Activated gamma-delta T cell treated with anti-CD3 and anti-CD28 coated beads, Interleukin-2, amount 50 U/mL, for 16 hours (primary cell): ENCODE measurements around the gene EHD4.
A peak's percentile ranks its signal among the peaks of the same experiment; 100 is the strongest.

Experiments used
- DNase-seq: peaks from one replicate; pipeline ENCODE4 v3.0.0-alpha.2; 2020; ENCODE audit warnings: low read depth

EHD4 gene

DNA sequence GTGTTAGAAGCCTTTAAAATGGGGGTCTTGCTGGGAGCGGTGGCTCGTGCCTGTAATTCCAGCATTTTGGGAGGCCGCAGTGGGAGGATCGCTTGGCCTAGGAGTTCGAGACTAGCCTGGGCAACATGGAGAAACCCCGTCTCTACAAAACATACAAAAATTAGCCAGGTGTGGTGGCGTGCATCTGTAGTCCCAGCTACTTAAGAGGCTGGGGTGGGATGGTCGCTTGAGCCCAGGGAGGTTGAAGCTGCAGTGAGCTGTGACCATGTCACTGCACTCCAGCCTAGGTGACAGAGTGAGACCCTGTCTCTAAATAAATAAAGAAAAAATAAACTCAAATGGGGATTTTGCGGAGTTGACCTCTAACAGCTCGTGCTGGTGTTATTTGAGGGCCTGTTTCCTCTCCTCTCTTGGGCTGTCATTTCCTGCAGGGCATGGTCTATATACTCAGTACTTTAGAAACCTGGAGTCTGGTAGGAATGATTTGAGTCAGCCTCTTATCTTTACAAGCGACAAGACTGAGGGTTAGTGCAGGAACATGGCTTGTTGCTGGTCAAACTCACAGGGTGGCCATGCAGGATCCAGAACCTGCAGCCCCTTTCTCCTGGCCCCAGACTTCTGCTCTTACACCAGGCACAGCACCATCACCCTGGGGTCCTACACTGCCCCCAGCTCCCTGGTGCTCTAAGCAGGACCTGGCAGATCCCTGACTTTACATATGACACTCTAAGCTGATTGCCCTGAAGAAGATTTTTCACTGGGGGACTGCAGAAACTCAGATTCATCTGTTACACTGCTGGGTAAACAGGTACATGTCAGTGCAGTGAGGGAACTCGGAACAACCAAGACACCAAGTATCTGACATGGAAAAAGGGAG is 15.1 kb downstream of the EHD4 start:
- DNase-seq: no peak

DNA sequence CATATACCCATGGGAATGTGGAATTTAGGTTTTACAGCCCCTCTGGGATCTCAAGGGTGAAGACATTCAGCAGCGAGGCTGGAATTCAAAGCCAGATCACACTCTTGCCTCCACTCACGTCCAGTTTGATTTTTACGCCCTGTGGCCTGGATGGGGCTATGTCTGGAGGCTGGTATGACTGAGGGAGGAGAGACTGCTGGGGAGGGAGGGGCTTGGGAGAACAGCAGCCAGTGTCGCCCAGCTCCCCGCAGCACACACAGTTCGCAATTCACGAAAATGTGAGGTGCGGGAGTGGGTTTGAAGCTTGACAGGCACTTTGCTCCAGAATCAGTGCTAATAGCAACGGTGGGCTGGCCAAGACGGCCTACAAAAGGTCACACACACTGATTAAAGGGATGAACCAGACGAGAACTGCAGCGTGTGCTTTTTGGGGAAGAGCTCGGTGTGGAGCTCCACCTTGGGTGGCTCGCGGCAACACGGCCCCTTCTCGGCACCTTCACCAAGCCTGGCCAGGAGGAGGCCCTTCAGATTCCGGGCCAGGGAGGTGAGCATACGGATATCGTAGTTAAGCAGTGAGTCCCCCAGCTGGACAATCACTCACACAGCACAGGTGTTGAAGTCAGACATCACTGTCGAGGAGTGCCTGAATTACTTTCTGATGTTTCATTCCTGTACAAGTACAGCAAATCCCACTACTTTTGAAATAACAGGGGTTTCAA is 16.4 kb downstream of the EHD4 start:
- DNase-seq: no peak

DNA sequence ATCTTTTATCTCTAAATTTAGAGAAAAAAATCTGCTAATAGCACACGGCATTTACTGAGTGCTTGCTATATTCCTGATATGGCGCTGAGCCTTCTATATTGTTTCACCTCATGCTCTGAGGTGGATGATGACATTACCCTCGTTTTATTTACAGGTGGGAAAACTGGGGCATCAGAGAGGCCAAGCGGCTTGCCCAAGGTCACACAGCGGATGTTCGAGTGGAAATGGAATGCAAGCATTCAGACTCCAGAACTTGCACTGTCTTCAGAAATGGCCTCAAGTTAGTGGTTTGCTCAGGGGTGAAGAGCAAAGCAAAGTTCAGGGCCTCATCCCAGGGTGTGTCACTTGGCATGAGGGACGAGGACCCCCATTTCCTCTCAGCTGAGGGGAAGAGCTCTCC is 17.3 kb downstream of the EHD4 start:
- DNase-seq: no peak

DNA sequence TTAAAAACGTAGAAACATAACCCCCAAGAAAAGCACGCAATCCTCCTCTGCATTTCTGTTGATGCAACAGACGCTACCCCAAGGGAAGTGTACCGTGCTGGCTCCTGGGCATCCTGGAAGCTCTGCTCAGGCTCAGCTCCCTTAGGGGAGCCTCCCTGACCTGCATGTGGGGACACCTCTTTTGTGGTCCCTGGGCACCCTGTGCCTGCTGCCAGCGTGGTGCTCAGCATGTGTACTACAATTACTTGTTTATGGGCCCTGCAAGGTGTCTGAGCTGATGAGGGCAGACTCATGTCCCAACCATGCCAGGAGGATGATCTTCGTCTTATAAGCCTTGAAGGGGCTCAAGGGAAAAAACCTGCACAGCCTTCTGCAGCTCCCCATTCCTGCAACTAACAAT is 18.3 kb downstream of the EHD4 start:
- no peak for DNase-seq

DNA sequence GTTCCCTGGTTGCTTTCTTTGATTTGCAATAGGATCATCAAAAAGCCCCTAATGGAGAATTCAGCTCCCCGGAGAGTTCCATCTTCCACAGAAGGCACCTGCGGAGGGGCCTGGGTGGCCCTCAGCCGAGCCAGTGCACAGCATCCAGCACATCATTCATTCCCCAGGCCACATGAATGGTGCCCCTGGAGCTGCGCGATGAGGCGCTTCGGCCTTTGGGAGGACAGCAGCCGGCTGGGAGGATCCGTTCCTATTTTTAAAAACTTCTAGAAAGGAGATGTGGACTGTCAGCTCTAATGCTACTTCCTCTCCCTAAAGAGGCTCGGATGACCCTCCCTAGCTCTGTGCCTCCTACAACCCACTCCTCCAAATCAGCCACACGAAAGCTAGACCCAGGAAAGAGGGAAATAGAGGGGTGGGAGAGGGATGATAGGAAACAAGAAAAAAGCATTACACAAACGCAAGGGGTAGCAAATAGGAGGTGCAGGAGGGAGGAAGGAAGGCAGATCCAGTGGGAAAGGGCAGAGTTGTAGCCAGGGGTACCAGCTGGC is 20.3 kb downstream of the EHD4 start:
- DNase-seq: no peak

DNA sequence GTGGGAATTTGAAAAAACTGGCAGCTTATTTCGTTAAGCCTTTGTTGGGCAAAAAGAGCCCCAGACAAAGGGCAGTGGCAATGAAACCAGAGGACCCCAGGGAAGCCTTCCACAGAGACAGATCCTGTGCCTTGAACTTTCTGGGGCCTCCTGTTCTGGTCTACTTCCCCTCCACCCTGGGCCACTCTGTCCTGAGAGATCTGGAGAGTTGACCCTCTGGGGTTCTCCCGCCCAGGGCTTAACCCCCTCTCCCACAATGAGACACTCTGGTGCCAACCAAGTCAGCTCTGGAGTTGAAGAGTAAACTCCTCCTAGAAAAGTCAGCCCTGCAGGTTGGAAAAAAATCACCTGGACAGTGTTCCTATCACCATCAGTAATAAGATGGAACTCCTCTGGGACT is 20.8 kb downstream of the EHD4 start:
- DNase-seq: no peak

DNA sequence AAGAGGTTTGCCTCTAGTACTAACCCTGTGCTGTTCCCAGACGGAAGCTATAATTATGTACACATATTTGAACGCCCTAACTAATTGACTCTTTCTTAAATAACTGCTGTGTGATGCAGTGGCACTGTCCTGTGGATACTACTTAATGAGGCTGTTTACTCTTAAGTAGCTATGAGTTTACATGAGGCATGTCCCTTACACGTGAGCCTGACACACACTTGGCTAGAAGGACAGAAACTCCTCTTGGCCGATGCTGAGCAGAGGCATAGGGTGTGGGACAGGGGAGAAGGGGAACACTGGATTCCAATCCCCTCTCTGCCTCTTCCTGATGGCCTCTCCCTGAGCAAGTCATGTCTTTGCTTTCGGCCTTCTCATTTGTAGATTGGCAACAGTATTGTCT is 21.9 kb downstream of the EHD4 start:
- no peak for DNase-seq

DNA sequence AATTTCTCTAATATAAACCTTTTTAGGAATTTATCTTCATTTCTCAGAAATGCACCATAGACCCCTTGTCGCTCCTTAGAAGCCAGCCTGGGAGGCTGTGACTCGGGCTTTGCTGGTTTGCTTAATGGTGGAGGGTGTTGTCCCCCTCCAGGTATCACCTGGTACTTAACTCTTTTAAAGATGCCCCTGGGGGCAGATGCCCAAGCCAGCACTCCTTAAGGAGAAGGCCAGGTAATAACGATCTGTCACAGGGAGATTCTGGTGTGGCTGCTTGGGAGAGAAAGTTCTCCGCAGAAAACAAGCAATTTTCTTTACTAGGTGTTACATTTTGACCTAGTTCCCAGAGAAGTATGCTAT is 22.3 kb downstream of the EHD4 start:
- no peak for DNase-seq

DNA sequence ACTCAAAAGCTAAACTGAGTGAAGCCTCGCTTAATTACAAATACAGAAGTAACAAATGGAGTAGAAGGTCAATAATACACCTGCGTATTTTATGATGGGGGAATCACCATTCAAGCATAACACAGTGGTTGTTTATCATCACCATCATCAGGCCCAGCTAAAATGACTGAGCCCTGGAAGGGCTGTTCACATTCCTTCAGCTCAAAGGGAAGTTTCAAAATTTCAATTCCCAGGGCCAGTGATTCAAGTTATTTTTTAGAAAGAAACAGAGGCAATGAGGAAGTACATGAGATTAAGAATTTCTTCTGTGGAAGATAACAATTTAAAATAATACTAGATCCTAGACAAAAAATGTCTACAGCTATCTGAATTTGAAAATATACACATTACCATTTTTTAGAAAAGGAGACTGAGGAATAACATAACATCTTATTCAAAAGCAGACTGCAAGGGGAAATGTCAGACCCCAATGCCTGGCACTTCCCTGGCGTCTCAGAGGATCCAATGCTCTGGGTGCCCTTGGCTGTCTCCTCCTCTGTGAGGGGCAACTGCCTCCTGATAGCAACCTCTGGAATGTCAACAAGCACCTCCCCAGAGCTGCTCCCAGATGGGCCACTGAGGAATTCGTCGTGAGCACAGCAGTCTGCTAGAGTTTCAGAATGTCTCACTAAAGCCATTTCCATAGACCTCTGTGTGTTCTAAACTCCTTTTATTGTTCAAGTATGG is 22.8 kb downstream of the EHD4 start:
- no peak for DNase-seq

DNA sequence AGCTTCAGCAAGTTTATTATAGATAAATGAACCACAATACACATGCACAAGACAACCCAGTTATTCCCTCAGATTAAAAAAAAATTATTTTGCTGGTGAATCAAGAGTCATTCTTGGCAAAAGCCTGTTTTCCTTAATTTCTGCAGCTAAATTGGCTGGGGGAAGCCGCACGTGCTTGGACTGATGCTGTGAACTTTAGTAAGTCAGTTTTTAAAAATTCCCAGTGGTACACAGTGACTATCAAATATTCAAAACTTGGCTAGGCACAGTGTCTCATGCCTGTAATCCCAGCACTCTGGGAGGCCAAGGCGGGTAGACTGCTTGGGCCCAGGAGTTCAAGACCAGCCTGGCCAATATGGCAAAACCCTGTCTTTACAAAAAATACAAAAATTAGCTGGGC is 23.9 kb downstream of the EHD4 start:
- no peak for DNase-seq

DNA sequence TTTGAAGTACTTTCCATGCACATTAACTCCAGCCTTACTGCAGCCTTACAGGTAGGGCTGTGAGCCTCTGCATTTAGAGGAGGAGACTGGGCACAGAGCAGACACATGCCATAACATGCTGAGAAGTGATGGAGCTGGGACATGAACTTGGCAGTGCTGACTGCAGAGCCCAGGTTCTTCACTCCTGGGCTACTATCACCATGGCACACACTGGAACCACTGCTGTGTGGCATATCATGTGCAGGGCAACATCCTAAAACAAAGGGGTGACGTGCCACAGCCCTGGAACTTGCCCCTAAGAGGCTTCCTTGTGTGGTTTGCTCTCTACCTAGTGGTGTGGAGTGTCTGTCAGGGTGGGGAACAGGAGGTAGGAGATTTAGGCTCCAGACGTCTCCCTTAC is 25.4 kb downstream of the EHD4 start:
- no peak for DNase-seq

DNA sequence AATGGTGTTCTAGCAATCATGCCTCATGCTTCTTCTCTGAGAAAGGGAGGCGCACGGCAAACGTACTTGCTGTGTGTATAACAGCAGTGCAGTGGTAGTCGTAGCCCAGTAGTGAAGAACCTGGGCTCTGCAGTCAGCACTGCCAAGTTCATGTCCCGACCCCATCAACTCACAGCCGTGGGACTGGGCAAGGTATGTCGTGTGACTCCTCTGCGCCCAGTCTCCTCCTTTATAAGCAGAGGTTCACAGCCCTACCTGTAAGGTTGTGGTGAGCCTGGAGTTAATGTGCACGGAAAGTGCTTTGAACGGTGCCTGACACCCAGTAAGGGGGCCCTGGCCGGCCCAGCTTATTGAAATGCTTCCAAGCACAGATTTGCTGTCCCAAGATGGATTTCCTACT is 26.6 kb downstream of the EHD4 start:
- no peak for DNase-seq

DNA sequence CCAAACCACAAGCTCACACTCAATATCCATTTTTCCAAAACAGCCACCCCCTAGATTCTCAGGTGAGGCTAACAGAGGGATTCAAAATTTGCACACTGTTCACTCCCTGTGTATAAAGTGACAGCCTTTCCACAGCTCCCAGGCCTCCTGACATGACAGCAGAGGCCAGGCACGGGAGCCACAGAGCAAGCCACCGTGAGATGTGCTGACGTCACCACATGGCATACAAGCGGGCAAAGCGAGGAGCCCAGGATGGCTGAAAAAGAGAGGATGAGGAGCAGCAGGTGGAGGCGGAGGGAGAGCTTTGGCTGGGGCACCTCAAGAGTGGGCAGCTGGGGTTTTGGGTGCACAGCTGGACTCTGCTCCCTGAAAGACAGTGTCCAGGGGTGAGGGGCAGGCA is 27.1 kb downstream of the EHD4 start:
- no peak for DNase-seq

DNA sequence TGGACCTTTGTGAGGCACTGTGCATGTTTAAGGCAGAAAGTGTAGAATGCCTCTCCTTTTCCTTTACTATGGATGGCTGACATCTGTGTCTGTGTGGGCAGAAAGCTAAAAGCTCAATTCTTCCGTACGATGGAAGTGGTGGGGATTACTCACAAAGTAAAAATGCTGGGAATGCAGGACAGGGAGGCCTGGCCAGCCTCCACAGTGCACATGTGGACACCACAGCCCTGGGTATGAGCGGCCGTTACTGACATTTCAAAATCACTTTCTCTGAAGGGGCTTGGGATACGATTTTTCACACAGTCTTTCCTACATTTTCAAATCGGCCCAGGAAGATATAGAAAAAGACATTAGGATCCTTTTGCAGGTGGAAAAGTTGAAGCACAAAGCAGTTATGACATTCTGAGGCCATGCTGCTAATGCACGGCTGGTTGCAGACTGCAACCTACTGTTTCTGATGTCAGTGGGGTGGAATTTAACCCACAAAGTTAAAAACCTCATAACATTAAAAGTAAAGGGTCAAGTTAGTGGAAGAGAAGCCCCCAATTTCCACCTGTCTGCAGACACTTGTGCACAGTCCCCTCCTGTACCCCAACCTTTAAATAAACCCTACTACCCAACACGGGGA is 27.9 kb downstream of the EHD4 start:
- no peak for DNase-seq

DNA sequence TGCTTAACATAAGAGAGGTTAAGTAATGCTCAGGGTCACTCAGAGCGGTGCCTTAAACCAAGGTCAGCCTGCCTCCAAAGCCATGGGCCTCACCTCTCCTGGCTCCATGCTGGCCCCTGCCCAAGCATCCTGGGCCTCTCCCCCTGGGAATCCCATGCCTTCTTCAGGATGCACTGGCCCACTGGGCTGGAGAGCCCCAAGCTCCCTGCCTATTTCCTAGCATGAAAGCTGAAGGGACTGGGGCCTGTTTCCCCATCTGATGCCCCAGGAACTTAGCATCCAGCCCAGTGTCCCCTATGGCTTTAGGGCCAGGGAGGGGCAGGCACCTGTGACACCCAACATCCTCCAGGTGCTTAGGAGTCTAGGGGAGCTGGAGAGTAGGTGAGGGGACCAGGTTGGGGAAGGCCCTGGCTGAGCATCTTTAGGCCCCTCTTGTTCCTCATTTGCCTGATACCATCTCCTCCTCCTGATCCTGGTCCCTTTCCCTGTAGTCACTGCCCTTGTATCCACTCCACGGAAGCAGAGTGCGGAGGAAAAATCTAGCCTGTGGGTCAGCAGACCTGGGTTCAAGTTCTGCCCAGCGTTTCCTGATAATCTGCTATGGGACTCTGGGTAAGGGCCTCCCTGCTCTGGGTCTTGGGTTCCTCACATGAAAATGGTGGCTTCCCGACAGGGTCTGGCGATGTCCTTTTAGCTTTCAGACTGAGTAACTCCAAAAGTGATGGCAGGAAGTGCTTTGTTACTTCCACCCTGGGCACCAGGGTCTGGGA is 28.6 kb downstream of the EHD4 start:
- DNase-seq: no peak

DNA sequence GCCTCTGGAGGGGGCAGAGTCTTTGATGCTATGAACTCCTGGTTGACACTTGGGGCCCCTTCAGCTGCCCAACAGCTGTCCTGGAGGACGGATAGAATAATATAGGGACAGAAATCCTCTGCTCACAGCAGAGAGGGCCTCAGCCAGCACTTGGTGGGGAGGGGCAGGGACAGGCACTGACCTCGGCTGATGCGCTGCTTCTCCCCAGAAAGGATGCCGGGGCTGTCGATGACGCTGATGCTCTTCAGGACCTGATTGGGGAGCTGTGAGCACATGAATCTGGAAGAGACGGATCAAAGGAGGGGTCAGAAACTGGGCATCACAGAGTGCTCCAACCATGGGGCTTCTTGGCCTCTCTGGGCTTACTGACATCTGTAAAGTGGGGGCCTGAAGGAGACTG is 29.5 kb downstream of the EHD4 start:
- DNase-seq: no peak

DNA sequence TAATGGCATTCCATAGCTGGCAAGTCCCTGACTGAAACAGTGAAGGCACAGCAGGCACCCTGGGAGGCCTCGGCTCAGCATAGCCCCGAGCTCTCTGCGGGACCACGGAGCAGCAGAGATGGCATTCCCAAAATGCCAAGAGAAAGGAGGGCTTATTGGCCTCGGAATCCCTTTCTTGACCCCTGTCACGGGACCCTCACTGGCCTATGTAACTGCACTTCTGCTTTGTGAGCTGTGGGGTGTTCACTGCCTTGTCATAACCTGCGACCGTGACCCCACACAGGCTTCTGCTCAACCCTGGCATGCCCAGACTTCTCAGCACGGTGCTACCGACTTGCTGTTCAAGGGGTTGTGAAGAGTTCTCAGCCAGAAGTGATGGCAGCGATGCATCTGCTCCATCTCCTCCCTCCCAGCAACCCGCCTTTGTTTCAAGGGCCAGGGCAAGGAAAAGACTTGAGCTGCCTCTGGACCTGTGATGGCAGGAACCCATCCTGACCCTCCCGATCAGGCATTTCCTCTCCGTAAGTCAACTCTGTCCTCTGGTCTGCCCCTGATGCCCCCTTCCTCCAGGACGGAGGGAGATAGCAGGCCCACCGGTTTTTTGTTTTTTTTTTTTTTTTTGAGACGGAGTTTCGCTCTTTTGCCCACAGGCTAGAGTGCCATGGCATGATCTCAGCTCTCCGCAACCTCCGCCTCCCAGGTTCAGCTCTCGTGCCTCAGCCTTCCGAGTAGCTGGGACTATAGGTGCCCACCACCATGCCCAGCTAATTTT is 30.5 kb downstream of the EHD4 start:
- no peak for DNase-seq

DNA sequence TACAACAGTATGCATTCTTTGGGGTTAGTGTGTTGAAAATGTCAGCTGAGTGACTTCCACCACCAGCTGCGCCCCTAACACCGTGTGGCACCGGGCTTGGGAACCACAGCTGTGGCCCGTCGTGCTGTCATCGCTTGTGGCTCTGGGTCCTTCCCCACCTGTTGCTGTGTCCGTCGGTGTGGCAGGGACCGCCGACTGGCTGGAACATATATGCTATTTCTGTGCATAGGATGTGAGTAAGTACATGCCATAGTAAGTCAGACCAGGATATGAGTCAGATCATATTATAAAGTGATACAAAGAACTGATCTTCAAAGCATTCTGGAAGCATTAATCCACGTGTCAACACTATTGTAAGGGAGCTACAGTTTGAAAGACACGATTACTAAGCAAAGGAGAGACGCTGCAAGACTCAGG is 31.9 kb downstream of the EHD4 start:
- DNase-seq: peak; percentile 29

DNA sequence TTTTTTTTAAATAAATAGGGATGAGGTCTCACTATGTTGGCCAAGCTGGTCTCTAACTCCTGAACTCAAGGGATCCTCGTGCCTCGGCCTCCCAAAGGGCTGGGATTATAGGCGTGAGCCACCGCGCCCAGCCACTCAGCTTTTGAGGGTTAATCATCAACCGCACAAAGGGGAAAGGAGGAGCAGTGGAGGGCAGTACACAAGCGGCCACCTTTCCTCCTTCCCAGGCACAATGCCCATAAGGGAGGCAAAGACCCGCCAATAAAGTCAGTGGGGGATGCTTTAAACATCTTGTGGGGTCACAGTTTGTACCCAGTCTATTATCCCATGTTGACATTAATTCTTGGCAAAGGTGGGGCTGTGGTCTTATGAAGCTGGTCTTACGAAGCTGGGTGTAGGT is 32.4 kb downstream of the EHD4 start:
- DNase-seq: no peak

DNA sequence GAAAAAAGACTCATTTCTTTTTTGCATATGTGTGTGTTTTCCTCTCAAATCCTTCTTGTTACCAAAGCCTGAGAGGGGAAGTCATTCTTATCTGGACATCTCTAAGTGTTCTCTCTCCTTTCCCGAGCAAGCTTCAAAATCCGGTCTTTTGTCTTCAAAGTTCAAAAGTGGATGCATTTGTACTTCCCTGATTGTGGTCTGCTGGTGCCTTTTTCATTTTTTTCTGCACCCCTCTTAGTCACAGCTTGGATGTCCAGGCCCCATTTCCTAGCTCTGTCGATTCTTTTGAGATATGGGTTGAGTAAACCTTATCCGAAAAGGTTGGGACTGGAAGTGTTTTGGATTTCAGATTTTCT is 34.8 kb downstream of the EHD4 start:
- DNase-seq: no peak
